AG10803 (cell line): ENCODE results near the gene TTC7B.

Experiments used
- DNase-seq: peaks from one replicate; pipeline ENCODE4 v3.0.0; 2010; ENCODE audit warnings: low read depth
- H3K4me3 ChIP-seq: 2 replicates; pipeline ENCODE4 v1.5.1; 2011; ENCODE audit warnings: mild to moderate bottlenecking, low read length, control low read depth
- TF ChIP-seq, protein P1 (sequence below): conservative IDR thresholded peaks from 2 replicates; pipeline ENCODE4 v1.5.1; 2011; ENCODE audit warnings: mild to moderate bottlenecking, low read length, control low read depth, inconsistent platforms

The TTC7B gene

DNA sequence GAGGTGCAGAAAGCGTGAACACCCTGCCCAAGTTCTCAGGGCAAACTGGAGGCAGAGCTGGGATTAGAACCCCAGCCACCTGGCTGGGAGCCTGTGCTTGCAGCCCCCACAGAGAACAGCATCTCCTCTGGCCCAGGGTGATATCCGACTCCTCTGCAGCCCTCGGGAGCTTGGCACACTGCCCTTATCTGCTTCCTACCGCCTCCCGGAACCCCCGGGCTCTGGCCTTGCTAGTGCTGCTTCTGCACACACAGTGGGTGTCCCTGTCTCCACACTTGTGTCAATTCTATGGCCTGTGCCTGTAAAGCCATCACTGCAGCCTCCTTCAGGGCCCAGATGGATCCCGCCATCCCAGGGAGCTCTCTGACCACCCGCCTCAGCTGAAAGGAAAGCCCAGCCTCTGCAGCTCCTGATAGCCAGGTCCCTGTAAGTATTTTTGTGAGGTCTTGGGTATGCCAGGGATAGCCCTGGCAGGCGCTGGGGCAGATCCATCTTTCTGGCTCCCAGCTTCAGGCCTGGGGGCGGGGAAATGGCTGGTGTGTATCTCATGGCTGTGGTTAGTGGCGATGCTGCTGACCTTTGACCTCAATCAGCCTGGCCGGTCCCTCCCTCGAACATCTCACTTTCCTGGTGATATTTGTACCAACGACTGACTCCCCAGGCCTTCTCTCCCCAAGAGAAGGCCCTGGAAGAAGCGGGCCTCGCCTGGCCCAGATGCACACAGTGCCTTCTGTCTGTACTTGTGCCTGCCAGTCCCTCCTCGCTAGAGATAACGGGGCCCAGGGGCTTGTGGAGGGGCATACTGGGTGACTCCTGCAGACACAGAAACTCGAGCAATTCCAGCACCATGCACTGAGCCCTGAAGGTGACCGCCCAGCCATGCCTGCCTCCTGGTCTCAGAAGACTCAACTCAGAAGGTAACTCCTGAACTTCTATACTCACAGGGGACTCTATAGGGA is 235.6 kb downstream of the TTC7B start:
- no peak overlapping the region for H3K4me3 ChIP-seq
- DNase-seq: no peak
- TF ChIP-seq, protein P1, sequence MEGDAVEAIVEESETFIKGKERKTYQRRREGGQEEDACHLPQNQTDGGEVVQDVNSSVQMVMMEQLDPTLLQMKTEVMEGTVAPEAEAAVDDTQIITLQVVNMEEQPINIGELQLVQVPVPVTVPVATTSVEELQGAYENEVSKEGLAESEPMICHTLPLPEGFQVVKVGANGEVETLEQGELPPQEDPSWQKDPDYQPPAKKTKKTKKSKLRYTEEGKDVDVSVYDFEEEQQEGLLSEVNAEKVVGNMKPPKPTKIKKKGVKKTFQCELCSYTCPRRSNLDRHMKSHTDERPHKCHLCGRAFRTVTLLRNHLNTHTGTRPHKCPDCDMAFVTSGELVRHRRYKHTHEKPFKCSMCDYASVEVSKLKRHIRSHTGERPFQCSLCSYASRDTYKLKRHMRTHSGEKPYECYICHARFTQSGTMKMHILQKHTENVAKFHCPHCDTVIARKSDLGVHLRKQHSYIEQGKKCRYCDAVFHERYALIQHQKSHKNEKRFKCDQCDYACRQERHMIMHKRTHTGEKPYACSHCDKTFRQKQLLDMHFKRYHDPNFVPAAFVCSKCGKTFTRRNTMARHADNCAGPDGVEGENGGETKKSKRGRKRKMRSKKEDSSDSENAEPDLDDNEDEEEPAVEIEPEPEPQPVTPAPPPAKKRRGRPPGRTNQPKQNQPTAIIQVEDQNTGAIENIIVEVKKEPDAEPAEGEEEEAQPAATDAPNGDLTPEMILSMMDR: no peak

DNA sequence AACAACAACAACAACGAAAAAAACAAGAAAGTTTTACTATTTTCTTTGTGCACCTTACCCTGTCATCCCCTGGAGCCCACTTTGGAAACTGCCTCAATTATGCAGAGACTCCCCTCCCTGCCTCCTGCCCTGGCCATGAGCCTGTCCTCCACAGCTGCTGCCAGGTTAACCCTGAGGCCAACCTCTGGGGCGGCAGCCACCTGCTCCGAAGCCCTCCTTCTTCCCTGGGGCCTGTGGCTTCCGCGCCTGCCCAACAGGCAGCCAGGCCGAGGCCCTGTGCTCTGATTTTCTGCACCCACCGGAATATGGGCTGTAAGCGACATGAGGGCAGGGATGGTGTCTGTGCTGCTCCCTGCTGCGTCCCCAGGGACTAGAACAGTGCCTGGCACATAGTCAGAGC is 236.4 kb downstream of the TTC7B start:
- TF ChIP-seq, protein P1: no peak
- no peak overlapping the region for H3K4me3 ChIP-seq
- no peak for DNase-seq

DNA sequence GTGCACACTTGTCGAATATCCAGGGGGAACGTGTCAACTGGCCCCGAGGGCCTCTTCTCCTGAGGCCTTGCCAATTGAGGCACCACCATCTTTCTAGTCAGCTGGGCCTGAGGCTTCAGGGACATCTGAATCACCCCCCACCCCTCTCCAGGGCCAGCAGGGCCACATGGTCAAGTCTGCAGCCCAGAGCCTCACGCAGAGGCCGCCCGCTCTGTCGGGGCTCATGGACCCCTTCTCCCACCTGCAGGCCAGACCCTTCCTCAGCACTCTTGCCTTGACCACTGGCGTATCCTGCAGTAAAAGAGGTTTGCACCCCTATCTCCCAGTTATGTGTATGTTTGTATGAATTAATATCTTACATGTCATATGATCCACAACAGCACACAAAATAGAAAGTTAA is 237.1 kb downstream of the TTC7B start:
- no peak overlapping the region for H3K4me3 ChIP-seq
- no peak for DNase-seq
- TF ChIP-seq, protein P1: no peak

DNA sequence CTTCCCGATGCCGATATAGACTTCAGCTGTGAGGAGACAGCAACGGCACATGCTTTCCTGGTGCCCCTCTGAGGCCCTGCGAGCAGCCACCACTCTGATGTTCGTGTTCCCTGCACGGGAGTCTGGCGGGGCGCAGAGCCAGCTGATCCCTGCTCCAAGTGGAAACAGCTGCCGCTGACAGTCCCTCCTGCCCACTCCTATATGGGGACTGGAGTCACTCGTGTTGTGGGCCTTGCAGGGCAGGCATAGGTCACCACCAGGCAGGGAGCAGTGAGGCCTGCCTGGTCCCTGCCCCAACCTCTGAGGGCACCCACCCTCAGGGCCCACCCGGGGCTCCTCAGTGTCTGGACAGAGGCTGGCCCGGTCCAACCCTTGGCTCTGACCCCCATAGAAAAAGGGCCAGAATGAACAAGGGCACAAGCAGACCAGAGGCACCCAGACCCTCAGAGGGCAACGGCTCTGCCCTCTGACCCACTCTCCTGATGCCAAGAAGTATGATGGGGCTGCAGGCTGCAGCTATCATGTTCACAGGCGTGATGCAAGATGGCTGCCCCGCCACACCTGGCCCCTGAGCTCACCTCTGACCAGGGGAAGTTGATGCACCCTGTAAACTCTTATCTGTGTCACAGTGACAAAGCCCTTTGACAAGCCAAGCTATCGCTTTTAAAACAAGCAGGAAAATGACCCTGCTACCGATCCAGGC is 237.8 kb downstream of the TTC7B start:
- no peak for DNase-seq
- H3K4me3 ChIP-seq: no peak overlapping the region
- TF ChIP-seq, protein P1: no peak

GRCh38 chr14:90577661-90578282 is 238.5 kb downstream of the TTC7B start:
- no peak overlapping the region for H3K4me3 ChIP-seq
- no peak for DNase-seq
- TF ChIP-seq, protein P1: no peak

DNA sequence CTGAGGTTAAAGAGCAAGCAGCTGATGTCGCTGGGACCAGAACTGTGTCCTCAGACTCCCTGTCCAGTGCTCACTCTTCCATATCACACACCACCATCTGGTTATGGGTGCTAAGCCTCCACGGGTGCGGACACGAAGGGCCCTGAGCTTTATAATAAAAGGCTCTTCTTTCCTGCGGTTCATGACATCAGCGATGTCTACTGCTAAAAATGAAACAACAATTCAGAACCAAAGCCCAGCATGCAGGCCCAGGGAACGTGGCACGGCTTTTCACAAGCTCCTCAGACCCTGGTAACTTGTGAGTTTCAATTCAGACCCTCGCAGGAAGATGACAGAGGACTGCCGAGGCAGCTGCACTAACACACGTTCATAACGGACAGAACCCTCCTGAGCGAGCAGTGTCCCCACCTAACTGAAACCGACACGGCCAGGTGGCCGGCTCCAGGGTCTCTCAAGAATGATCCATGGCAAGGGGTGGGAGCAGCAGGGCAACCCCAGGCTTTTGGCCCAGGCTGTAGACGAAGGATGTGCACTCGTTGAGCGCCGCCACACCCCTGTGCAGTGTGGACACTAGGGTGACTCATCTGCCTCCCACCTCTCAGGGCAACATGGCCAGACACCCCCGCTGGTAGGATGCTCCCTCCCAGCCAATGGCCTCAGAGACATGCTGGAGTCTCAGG is 239.1 kb downstream of the TTC7B start:
- DNase-seq: no peak
- TF ChIP-seq, protein P1: no peak
- no peak overlapping the region for H3K4me3 ChIP-seq
